ENCODE data around the gene GSG1.

Gene GSG1

GRCh38 chr12:13099844-13100604 is 3.4 kb downstream of the GSG1 start:
- H3K36me3 ChIP-seq (ENCODE audit: insufficient read depth, low read length) = no peaks in the 10 kb centered on the region
- H3K9me3 ChIP-seq (ENCODE audit: low read length) = no peaks in the 10 kb centered on the region
- peak overlapping the region; percentile 37 for H3K9ac ChIP-seq (ENCODE audit: low read length)
- H3K4me1 ChIP-seq (ENCODE audit: insufficient read depth, low read length) = peaks cover 32% of the 10 kb centered on the region
- peak overlapping the region in 1 of 2 donors; percentile 49 for H3K4me3 ChIP-seq (ENCODE audit: low read depth in 1 of 2, low read length in 2 of 2)
- no peaks in the 10 kb centered on the region for H3K27me3 ChIP-seq (ENCODE audit: control insufficient read depth in 1 of 2, insufficient read depth in 2 of 2, low read length in 2 of 2)
- peak overlapping the region; percentile 72 for H3K27ac ChIP-seq (ENCODE audit: low read depth, low read length)

DNA sequence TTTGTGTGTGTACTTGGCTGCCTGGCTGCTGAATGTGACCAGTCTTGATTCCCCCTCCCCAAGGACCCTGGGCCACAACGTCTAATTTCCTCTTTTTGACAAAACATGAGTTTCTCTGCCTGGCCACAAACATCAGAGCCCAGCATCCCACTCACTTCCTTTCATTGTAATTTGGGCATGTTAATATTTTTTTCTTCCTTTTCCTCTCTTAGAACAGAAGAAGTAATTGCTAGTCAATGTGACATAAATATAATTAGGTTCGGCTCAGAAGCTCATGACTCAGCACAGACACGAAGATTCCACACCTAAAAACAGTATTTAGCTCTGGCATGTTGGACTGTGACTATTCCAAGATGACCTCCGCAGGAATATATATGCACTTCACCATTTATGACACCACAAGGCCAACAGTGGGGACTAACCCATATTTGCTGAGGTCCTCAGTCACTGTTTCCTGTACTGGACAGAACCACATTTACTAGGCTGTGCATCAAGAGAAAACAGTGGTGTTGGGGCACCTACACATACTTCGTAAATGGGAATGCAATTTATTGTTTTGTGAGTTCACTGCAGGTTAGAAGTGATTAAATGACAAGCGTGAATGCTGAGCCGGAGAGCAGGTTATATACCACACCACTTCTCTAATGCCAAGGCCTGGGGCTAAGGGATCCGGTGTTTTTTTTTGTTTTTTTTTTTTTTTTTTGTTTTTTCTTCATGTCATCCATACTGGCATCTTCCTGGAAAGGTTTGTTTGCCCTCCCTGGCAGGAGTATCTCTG is 4.2 kb downstream of the GSG1 start:
- no peaks in the 10 kb centered on the region for H3K9me3 ChIP-seq (ENCODE audit: low read length)
- no peaks in the 10 kb centered on the region for H3K36me3 ChIP-seq (ENCODE audit: insufficient read depth, low read length)
- H3K27ac ChIP-seq (ENCODE audit: low read depth, low read length) = peak overlapping the region; percentile 54
- peaks cover 32% of the 10 kb centered on the region for H3K4me1 ChIP-seq (ENCODE audit: insufficient read depth, low read length)
- H3K9ac ChIP-seq (ENCODE audit: low read length) = no peak overlapping the region
- H3K27me3 ChIP-seq (ENCODE audit: control insufficient read depth in 1 of 2, insufficient read depth in 2 of 2, low read length in 2 of 2) = no peaks in the 10 kb centered on the region
- no peak overlapping the region for H3K4me3 ChIP-seq (ENCODE audit: low read depth in 1 of 2, low read length in 2 of 2)

DNA sequence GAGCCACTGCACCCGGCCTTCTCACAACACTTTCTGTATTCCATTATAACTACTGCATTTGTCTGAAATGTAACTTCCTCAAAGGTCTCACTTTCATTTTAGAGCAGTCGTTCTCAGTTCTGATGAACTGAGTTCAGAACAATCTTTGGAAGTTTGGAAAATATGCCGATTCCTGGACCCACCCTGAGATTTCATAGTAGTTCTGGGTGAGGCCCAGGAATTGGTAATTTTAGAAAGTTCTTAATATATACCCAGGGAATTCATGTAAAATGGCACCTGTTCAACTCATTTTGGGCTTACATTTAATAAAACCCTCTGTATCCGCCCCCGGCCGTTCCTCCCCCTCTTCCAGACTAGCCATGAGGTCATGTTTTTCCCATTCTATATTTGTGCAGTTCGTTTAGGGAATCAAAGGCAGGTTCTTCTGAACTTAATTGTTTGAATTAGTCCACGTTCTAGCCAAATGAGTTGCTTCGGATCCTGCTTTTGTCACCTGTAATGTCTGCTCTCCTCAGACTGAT is 5.9 kb downstream of the GSG1 start:
- peaks cover 29% of the 10 kb centered on the region for H3K4me1 ChIP-seq (ENCODE audit: insufficient read depth, low read length)
- no peaks in the 10 kb centered on the region for H3K36me3 ChIP-seq (ENCODE audit: insufficient read depth, low read length)
- H3K4me3 ChIP-seq (ENCODE audit: low read depth in 1 of 2, low read length in 2 of 2) = peak overlapping the region in 1 of 2 donors; percentile 41
- peak overlapping the region; percentile 7 for H3K27ac ChIP-seq (ENCODE audit: low read depth, low read length)
- H3K27me3 ChIP-seq (ENCODE audit: control insufficient read depth in 1 of 2, insufficient read depth in 2 of 2, low read length in 2 of 2) = no peaks in the 10 kb centered on the region
- peak overlapping the region; percentile 49 for H3K9ac ChIP-seq (ENCODE audit: low read length)
- H3K9me3 ChIP-seq (ENCODE audit: low read length) = no peaks in the 10 kb centered on the region

DNA sequence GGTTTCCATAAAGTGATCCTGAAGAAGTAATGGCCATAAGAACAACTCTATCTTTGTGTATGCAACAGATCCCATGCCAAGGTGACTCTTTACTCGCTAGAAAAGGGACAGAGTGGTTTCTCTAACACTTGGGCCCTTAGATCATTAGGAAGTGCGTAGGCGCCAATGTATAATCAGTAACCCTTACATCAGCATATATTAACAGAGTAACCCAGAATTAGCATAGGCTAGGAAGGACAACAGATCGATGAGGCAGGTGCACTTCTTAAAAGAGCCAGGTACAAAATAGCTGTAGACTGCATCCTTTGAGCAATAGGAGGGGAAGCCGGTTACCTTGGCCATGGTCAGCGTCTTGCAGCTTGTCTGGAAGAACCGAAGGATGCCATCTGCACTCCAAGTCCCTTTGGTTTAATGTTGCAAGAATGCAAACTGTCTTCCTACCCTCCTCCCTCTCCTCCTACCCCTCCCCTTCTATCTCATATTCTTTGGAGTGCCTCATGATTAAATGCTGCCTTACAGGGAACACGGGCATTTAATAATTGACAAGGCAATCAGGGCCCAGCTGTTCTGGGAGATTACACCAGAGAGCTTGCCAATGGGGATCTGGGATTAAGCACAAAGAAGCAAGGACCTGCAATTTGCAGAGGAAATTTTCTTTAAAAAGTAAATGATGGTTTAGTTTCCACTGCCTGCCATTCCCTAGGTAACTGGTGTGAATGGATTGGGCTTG is 8.0 kb downstream of the GSG1 start:
- no peaks in the 10 kb centered on the region for H3K36me3 ChIP-seq (ENCODE audit: insufficient read depth, low read length)
- no peak overlapping the region for H3K9ac ChIP-seq (ENCODE audit: low read length)
- H3K27me3 ChIP-seq (ENCODE audit: control insufficient read depth in 1 of 2, insufficient read depth in 2 of 2, low read length in 2 of 2) = no peaks in the 10 kb centered on the region
- H3K27ac ChIP-seq (ENCODE audit: low read depth, low read length) = no peak overlapping the region
- no peak overlapping the region for H3K4me3 ChIP-seq (ENCODE audit: low read depth in 1 of 2, low read length in 2 of 2)
- no peaks in the 10 kb centered on the region for H3K9me3 ChIP-seq (ENCODE audit: low read length)
- peaks cover 14% of the 10 kb centered on the region for H3K4me1 ChIP-seq (ENCODE audit: insufficient read depth, low read length)

DNA sequence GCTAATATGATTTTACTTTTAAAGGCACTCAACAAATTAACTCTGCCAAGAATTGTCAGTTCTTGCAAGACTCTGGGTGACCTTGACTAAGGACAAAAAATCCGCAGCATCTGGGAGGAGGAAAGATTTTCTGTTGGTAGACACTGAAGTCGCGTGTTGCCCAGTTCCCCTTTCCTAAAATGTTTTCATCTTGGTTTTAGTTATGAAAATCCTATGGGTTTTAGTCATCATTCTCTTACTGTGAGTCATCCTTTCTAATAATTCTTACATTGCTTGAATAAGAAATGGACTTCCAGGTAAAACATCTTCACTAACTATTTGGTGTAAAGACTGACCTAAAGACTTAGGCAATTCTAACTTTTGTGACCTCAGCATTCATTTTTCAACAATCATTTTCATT is 9.1 kb downstream of the GSG1 start:
- H3K4me1 ChIP-seq (ENCODE audit: insufficient read depth, low read length) = peaks cover 5% of the 10 kb centered on the region
- H3K27me3 ChIP-seq (ENCODE audit: control insufficient read depth in 1 of 2, insufficient read depth in 2 of 2, low read length in 2 of 2) = no peaks in the 10 kb centered on the region
- no peak overlapping the region for H3K9ac ChIP-seq (ENCODE audit: low read length)
- H3K9me3 ChIP-seq (ENCODE audit: low read length) = no peaks in the 10 kb centered on the region
- no peak overlapping the region for H3K27ac ChIP-seq (ENCODE audit: low read depth, low read length)
- H3K36me3 ChIP-seq (ENCODE audit: insufficient read depth, low read length) = no peaks in the 10 kb centered on the region
- no peak overlapping the region for H3K4me3 ChIP-seq (ENCODE audit: low read depth in 1 of 2, low read length in 2 of 2)

- Histone ChIP-seq H3K9ac (ENCODE audit: low read length) (no peak overlapping the region), H3K27ac (ENCODE audit: low read depth, low read length) (no peak overlapping the region)
These were observed 9.6 kb downstream of the GSG1 start for GRCh38 chr12:13093848-13094220.

GRCh38 chr12:13093191-13093847 is 10.1 kb downstream of the GSG1 start:
- Histone ChIP-seq H3K4me3 (ENCODE audit: low read depth in 1 of 2, low read length in 2 of 2) (no peak overlapping the region), H3K27ac (ENCODE audit: low read depth, low read length) (no peak overlapping the region), H3K4me1 (ENCODE audit: insufficient read depth, low read length) (peaks cover 5% of the 10 kb centered on the region), H3K36me3 (ENCODE audit: insufficient read depth, low read length) (no peaks in the 10 kb centered on the region), H3K9ac (ENCODE audit: low read length) (no peak overlapping the region), H3K27me3 (ENCODE audit: control insufficient read depth in 1 of 2, insufficient read depth in 2 of 2, low read length in 2 of 2) (no peaks in the 10 kb centered on the region), H3K9me3 (ENCODE audit: low read length) (no peaks in the 10 kb centered on the region)

More at GRCh38 chr12:13093848-13094220, 9.6 kb downstream of the GSG1 start:
- Histone ChIP-seq H3K9me3 (ENCODE audit: low read length) (no peaks in the 10 kb centered on the region), H3K27me3 (ENCODE audit: control insufficient read depth in 1 of 2, insufficient read depth in 2 of 2, low read length in 2 of 2) (no peaks in the 10 kb centered on the region), H3K36me3 (ENCODE audit: insufficient read depth, low read length) (no peaks in the 10 kb centered on the region), H3K4me3 (ENCODE audit: low read depth in 1 of 2, low read length in 2 of 2) (no peak overlapping the region), H3K4me1 (ENCODE audit: insufficient read depth, low read length) (peaks cover 5% of the 10 kb centered on the region)

- H3K27me3 ChIP-seq (ENCODE audit: control insufficient read depth in 1 of 2, insufficient read depth in 2 of 2, low read length in 2 of 2) = no peaks in the 10 kb centered on the region
- H3K4me1 ChIP-seq (ENCODE audit: insufficient read depth, low read length) = no peaks in the 10 kb centered on the region
- no peak overlapping the region for H3K4me3 ChIP-seq (ENCODE audit: low read depth in 1 of 2, low read length in 2 of 2)
- H3K9me3 ChIP-seq (ENCODE audit: low read length) = no peaks in the 10 kb centered on the region
- H3K36me3 ChIP-seq (ENCODE audit: insufficient read depth, low read length) = no peaks in the 10 kb centered on the region
- H3K9ac ChIP-seq (ENCODE audit: low read length) = no peak overlapping the region
- H3K27ac ChIP-seq (ENCODE audit: low read depth, low read length) = no peak overlapping the region
These were observed 11.6 kb downstream of the GSG1 start for GRCh38 chr12:13091832-13092231.

- Histone ChIP-seq H3K4me1 (ENCODE audit: insufficient read depth, low read length) (no peaks in the 10 kb centered on the region), H3K9ac (ENCODE audit: low read length) (no peak overlapping the region), H3K27me3 (ENCODE audit: control insufficient read depth in 1 of 2, insufficient read depth in 2 of 2, low read length in 2 of 2) (no peaks in the 10 kb centered on the region), H3K9me3 (ENCODE audit: low read length) (no peaks in the 10 kb centered on the region), H3K27ac (ENCODE audit: low read depth, low read length) (no peak overlapping the region), H3K4me3 (ENCODE audit: low read depth in 1 of 2, low read length in 2 of 2) (no peak overlapping the region), H3K36me3 (ENCODE audit: insufficient read depth, low read length) (no peaks in the 10 kb centered on the region)
These were observed 13.4 kb downstream of the GSG1 start for GRCh38 chr12:13090054-13090453.

DNA sequence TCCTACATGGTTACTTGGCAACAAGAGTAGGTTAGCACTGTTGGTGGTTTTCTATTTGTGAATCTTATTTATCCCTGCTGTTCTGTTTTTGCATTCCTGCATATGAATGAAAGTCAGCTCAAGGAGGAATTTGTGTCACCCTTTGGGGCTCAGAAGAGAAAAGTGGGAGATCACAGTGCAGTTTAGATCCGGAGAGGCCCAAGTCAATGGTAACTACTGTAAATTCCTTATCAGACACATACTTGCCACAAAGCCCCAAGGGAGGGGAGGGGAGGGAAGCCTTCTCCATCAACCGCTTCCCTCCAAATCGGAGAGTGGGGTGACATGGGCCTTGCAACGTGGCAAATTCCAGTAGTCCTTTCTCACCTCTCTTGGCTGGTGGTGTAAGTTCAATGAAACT is 15.0 kb downstream of the GSG1 start:
- Histone ChIP-seq H3K27ac (ENCODE audit: low read depth, low read length) (no peak overlapping the region), H3K27me3 (ENCODE audit: control insufficient read depth in 1 of 2, insufficient read depth in 2 of 2, low read length in 2 of 2) (no peaks in the 10 kb centered on the region), H3K4me1 (ENCODE audit: insufficient read depth, low read length) (no peaks in the 10 kb centered on the region), H3K9ac (ENCODE audit: low read length) (no peak overlapping the region), H3K9me3 (ENCODE audit: low read length) (no peaks in the 10 kb centered on the region), H3K36me3 (ENCODE audit: insufficient read depth, low read length) (no peaks in the 10 kb centered on the region), H3K4me3 (ENCODE audit: low read depth in 1 of 2, low read length in 2 of 2) (no peak overlapping the region)

DNA sequence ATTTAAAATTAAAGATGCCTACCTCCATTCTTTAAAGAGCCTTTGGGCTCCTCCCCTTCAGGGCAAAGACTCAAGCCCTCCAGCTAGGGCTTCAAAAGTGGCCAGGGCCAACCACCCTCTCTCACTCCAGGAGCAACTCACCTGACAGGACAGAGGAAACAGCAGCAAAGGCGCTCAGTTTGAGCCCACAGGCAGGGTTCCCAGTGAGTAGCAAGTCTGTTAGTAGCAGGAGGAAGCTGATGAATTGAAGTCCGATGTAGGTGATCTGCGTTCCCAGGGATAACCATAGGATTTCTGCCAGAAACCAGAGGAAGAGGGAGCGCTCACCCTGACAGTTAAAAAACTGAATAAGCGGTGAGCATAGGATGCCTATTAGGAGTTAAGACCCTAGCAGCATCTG is 15.7 kb downstream of the GSG1 start:
- Histone ChIP-seq H3K27me3 (ENCODE audit: control insufficient read depth in 1 of 2, insufficient read depth in 2 of 2, low read length in 2 of 2) (no peaks in the 10 kb centered on the region), H3K27ac (ENCODE audit: low read depth, low read length) (no peak overlapping the region), H3K9ac (ENCODE audit: low read length) (no peak overlapping the region), H3K4me3 (ENCODE audit: low read depth in 1 of 2, low read length in 2 of 2) (no peak overlapping the region), H3K9me3 (ENCODE audit: low read length) (no peaks in the 10 kb centered on the region), H3K36me3 (ENCODE audit: insufficient read depth, low read length) (no peaks in the 10 kb centered on the region), H3K4me1 (ENCODE audit: insufficient read depth, low read length) (no peaks in the 10 kb centered on the region)

Data from muscle layer of colon (tissue), 2 donors.